ENCODE data around the gene PPP2R1A.

- TF ChIP-seq, protein P1, sequence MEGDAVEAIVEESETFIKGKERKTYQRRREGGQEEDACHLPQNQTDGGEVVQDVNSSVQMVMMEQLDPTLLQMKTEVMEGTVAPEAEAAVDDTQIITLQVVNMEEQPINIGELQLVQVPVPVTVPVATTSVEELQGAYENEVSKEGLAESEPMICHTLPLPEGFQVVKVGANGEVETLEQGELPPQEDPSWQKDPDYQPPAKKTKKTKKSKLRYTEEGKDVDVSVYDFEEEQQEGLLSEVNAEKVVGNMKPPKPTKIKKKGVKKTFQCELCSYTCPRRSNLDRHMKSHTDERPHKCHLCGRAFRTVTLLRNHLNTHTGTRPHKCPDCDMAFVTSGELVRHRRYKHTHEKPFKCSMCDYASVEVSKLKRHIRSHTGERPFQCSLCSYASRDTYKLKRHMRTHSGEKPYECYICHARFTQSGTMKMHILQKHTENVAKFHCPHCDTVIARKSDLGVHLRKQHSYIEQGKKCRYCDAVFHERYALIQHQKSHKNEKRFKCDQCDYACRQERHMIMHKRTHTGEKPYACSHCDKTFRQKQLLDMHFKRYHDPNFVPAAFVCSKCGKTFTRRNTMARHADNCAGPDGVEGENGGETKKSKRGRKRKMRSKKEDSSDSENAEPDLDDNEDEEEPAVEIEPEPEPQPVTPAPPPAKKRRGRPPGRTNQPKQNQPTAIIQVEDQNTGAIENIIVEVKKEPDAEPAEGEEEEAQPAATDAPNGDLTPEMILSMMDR (IDR thresholded peaks at IDR 0.05; ENCODE audit: low read depth, low read length), result no peak
- TF ChIP-seq EZH2phosphoT487 (IDR thresholded peaks at IDR 0.05; ENCODE audit: low read depth), result no peak
These were observed 16.6 kb downstream of the PPP2R1A start for GRCh38 chr19:52206481-52206880.

Measured in OCI-LY3 (cell line).